ENCODE data around the gene MACROD2. TPM values are rescaled to one million over a fixed set of nuclear protein-coding genes. Genes with fewer than 3 reads are reported as not detected.

MACROD2 gene
- total RNA-seq, 1 donor from 2014 or later: not detected

DNA sequence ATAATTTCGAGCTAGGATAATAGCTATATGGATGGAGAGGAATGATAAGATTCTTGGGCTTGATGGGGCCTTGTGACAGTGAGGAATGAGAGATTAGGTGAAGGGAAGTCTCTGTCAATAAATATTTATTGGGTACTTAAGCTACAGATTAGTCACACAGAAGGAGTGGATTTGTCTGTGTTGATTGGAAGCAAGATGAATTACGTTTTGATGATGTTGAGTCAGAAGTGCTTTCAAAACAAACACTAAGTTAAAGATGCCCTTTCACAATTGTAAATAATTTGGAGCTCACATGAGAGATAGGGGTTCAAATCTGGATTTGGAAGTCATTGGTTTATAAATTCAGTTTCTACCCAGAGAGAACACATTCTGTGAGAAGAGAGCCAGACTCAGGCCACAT is 1743.7 kb downstream of the MACROD2 start:
- Mint-ChIP-seq H3K27me3 (ENCODE audit: insufficient read depth) (no peaks in the 10 kb centered on the region), H3K36me3 (ENCODE audit: low read depth) (no peaks in the 10 kb centered on the region), H3K4me3 (no peak overlapping the region), H3K9me3 (no peaks in the 10 kb centered on the region), H3K4me1 (ENCODE audit: low read depth) (no peaks in the 10 kb centered on the region), H3K27ac (no peak overlapping the region)
- no peak for DNase-seq (ENCODE audit: low spot score)
- intact Hi-C loops (cut with micrococcal nuclease): no loop called here

DNA sequence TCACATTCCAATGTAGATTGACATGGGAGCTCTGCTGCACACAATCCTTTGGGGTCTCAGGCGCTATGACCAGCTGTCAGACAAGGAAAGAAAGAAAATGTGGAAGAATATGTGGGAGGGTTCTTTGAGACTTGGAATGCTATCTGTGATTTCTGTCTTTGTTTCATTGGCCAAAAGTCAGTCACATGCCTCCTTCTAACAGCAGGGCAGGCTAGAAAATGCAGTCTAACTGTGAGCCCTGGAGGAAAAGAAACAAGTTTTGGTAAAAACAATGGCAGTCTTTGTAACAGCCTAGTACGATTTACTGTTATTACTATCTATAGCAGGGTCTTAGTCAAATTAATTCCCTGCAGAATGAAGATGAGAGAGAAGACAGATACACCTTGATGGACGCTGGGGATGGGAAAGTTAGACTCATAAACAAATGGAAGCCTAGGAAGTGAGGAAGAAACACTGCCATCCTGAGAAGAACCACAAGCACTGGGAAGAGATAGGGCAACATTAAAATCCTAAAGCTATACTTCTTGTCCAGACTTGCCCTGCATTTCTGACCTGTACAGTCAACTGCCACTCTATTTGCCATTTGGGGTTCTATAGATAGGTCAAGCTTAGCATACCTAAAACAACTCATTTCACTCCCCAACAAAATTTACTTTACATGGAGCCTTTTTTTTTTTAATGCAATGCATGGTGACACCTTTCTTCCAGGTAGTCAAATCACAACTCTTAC is 1744.9 kb downstream of the MACROD2 start:
- no peak for DNase-seq (ENCODE audit: low spot score)

DNA sequence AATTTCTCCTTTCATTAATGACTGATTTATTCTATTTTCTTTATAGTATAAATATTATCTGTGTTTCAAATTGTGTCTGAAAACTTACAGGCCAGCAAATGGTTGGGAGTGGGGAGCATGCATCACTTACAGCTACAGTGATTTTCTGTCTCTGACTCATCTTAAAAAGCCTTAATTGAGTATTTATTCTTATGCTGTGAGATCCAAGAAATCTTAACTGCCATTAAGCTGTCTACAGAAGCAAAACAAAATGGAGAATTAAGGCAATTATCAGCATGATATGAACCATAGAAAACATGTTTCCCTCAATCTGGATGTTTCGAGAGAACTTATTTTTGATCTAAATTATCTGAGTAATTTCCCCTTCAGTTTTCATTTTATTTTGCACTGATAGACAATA is 1746.8 kb downstream of the MACROD2 start:
- Mint-ChIP-seq H3K27me3 (ENCODE audit: insufficient read depth) (no peaks in the 10 kb centered on the region), H3K27ac (no peak overlapping the region), H3K36me3 (ENCODE audit: low read depth) (no peaks in the 10 kb centered on the region), H3K9me3 (peaks cover 6% of the 10 kb centered on the region), H3K4me1 (ENCODE audit: low read depth) (no peaks in the 10 kb centered on the region), H3K4me3 (no peak overlapping the region)
- intact Hi-C loops (cut with micrococcal nuclease): no loop called here
- DNase-seq (ENCODE audit: low spot score): no peak

More for the DNA sequence above, 1744.9 kb downstream of the MACROD2 start:
- Mint-ChIP-seq H3K27me3 (ENCODE audit: insufficient read depth) (no peaks in the 10 kb centered on the region), H3K9me3 (no peaks in the 10 kb centered on the region), H3K27ac (no peak overlapping the region), H3K36me3 (ENCODE audit: low read depth) (no peaks in the 10 kb centered on the region), H3K4me3 (no peak overlapping the region), H3K4me1 (ENCODE audit: low read depth) (no peaks in the 10 kb centered on the region)
- intact Hi-C loops (cut with micrococcal nuclease): no loop called here

DNA sequence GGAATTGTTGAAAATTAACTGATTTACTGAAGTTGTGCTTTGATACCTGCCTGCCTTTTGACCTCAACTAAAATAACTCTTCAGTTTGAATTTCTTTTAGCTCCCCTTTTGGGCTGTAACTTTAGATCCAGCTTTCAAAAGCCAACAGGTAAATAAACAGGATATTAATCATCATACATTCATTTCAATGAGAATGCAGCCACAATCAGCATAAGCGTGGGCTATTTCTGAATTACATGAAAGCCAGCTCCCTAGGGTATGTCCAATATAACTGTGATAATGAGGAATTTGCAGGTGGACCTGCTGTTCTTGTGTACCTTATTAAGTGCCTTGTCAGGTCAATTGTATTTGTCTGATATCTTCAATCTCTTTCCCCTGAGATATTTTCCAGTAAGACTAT is 1747.3 kb downstream of the MACROD2 start:
- H3K27ac Mint-ChIP-seq: no peak overlapping the region
- H3K36me3 Mint-ChIP-seq (ENCODE audit: low read depth): no peaks in the 10 kb centered on the region
- peaks cover 7% of the 10 kb centered on the region for H3K9me3 Mint-ChIP-seq
- H3K4me1 Mint-ChIP-seq (ENCODE audit: low read depth): no peaks in the 10 kb centered on the region
- H3K4me3 Mint-ChIP-seq: no peak overlapping the region
- intact Hi-C loops (cut with micrococcal nuclease): no loop called here
- no peak for DNase-seq (ENCODE audit: low spot score)
- no peaks in the 10 kb centered on the region for H3K27me3 Mint-ChIP-seq (ENCODE audit: insufficient read depth)

DNA sequence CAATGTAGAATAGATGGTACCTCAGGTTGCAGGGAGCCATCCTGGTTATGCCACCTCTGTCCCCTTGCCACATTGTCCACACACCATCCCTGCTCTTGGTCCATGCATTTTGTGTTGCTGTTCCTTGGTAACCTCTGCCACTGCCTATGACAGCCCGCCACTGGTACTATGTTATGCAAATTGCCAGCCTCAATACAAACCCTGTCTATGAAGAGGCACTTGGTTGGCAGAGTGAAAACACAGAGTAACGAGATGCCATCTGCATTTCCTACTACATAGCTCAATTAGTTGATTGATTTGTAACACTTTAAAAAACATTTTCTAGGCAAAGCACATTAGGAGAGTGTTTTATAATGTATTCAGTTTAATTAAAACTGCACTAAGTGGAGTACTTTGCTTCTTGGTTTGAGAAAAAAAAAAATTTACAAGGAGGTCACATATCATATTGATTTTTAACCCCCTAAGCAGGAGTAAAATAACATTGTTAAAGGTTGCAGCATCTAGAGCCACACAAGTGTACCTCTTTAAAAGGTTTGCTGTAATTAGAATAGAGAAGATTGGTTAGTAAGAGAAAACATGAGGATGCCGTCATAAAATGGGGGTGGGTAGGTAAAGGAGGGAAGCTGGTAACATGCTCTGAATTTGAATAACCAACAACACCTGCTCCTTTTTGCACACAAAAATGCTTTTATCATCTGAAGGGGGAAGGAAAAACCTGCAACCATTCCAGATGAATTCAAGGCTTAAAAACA is 1760.9 kb downstream of the MACROD2 start:
- intact Hi-C loops (cut with micrococcal nuclease): no loop called here
- Mint-ChIP-seq H3K36me3 (ENCODE audit: low read depth) (no peaks in the 10 kb centered on the region), H3K27ac (no peak overlapping the region), H3K4me1 (ENCODE audit: low read depth) (no peaks in the 10 kb centered on the region), H3K4me3 (no peak overlapping the region), H3K9me3 (no peaks in the 10 kb centered on the region), H3K27me3 (ENCODE audit: insufficient read depth) (no peaks in the 10 kb centered on the region)
- DNase-seq (ENCODE audit: low spot score): no peak

DNA sequence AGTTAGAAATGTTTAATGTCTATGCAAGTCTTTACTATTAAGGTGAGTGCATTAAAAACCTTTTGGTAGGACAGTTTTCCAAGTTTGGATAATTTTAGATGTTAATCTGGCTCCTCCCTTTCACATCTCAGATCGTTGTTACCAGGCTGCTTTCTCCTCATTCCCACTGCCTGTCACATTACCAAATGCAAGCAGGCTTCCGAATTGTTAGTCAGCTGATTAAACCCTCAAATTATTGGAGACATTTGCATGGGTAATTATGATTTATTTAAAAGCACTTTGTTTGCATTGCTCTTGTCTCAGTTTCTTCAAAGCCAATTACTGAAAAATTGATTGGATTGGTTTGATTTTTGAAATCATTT is 1761.4 kb downstream of the MACROD2 start:
- no peak overlapping the region for H3K27ac Mint-ChIP-seq
- no peak for DNase-seq (ENCODE audit: low spot score)
- H3K9me3 Mint-ChIP-seq: no peaks in the 10 kb centered on the region
- H3K4me1 Mint-ChIP-seq (ENCODE audit: low read depth): no peaks in the 10 kb centered on the region
- intact Hi-C loops (cut with micrococcal nuclease): no loop called here
- no peak overlapping the region for H3K4me3 Mint-ChIP-seq
- H3K36me3 Mint-ChIP-seq (ENCODE audit: low read depth): no peaks in the 10 kb centered on the region
- H3K27me3 Mint-ChIP-seq (ENCODE audit: insufficient read depth): no peaks in the 10 kb centered on the region

DNA sequence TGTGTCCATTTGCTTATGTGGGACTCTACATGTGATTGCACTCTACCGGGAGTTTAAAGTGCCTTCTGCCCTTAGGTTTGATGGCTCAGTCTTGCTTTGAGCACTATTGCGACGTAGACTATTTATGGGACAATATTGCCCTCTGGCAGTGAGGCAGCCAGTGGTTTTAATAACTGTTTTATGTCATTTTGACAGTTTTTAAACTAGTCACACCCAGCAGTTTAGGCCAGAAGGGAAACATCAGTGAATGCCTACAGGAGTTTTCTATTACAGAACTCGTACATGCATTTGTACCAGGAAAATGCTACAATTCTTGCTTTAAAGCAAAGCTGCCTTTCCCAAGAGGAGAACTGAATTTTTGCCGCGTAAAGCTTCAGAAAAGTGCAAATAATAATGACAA is 1764.3 kb downstream of the MACROD2 start:
- no peak overlapping the region for H3K27ac Mint-ChIP-seq
- no peak overlapping the region for H3K4me3 Mint-ChIP-seq
- peaks cover 4% of the 10 kb centered on the region for H3K9me3 Mint-ChIP-seq
- H3K4me1 Mint-ChIP-seq (ENCODE audit: low read depth): no peaks in the 10 kb centered on the region
- no peak for DNase-seq (ENCODE audit: low spot score)
- H3K36me3 Mint-ChIP-seq (ENCODE audit: low read depth): no peaks in the 10 kb centered on the region
- H3K27me3 Mint-ChIP-seq (ENCODE audit: insufficient read depth): no peaks in the 10 kb centered on the region
- intact Hi-C loops (cut with micrococcal nuclease): no loop called here

DNA sequence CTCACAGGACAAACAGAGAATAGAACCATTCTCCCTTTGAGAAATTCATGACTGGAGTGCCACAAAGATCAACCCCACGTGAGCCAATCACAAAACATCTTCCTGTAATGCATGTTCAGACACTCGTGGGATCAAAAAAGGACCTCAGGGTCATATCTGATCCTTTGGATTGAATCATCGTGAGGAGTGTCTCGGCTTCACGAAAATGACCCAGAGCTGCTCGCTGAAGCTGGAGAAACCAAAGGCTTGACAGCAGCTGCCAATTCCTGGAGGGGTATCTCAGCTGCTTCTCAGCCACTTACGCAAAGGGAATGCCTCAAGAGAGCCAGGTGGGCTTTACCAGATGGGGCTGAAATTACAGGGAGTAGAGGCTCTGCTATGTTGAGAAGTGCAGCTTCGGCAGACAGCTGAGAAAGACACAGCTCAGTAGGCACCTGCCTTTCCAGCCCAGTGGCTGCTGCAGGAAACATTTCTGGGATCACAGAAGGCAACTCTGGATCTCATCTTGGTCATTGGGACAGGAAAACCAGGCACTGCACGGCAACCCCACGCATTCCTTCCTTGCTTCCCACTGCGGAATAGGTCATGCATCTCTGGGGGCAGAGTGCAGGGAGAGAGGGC is 1764.8 kb downstream of the MACROD2 start:
- no peak overlapping the region for H3K27ac Mint-ChIP-seq
- no peak overlapping the region for H3K4me3 Mint-ChIP-seq
- H3K9me3 Mint-ChIP-seq: peaks cover 4% of the 10 kb centered on the region
- H3K27me3 Mint-ChIP-seq (ENCODE audit: insufficient read depth): no peaks in the 10 kb centered on the region
- DNase-seq (ENCODE audit: low spot score): no peak
- no peaks in the 10 kb centered on the region for H3K4me1 Mint-ChIP-seq (ENCODE audit: low read depth)
- intact Hi-C loops (cut with micrococcal nuclease): no loop called here
- H3K36me3 Mint-ChIP-seq (ENCODE audit: low read depth): no peaks in the 10 kb centered on the region

DNA sequence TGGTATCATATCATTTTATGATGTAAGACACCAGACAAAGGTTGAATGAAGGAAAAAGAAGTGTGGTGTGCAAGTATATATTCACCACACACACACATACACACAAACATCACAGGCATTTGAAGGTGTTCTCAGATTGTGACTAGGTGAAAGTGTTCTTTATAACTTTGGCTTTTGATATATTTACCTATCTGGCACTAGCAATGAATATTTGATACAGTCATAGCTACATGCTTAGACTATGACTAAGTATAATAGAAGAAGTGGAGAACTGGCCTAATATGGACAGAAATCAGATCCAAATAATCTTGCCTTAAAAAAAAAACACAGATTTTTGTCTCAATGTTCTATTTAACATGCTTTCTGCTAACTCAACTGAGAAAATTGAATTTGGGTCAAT is 1768.0 kb downstream of the MACROD2 start:
- intact Hi-C loops (cut with micrococcal nuclease): no loop called here
- no peak overlapping the region for H3K27ac Mint-ChIP-seq

DNA sequence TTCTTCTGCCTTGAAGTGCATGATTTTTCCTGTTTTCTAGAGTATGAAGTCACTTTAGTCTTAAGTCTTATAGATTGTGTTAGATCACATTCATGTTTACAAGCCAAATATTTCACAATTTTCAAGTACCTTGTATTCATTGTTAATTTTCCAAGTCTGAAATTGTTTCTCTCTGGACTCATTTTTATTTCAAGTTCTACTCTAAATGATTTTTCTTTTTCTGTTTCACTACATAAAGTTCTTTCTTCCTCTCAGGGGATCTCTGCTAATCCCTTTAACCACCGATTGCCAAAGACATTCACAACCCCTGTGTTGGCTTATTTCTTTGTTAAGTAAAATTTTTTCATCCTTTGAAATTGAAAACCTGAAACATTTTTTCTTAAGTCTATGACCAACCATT is 1772.3 kb downstream of the MACROD2 start:
- no peaks in the 10 kb centered on the region for H3K36me3 Mint-ChIP-seq (ENCODE audit: low read depth)
- H3K4me3 Mint-ChIP-seq: no peak overlapping the region
- DNase-seq (ENCODE audit: low spot score): no peak
- no peaks in the 10 kb centered on the region for H3K27me3 Mint-ChIP-seq (ENCODE audit: insufficient read depth)
- intact Hi-C loops (cut with micrococcal nuclease): no loop called here
- no peaks in the 10 kb centered on the region for H3K4me1 Mint-ChIP-seq (ENCODE audit: low read depth)
- H3K27ac Mint-ChIP-seq: no peak overlapping the region
- peaks cover 9% of the 10 kb centered on the region for H3K9me3 Mint-ChIP-seq

More for the DNA sequence above, 1768.0 kb downstream of the MACROD2 start:
- H3K4me3 Mint-ChIP-seq: no peak overlapping the region
- no peak for DNase-seq (ENCODE audit: low spot score)
- H3K9me3 Mint-ChIP-seq: peaks cover 4% of the 10 kb centered on the region
- H3K4me1 Mint-ChIP-seq (ENCODE audit: low read depth): no peaks in the 10 kb centered on the region
- H3K36me3 Mint-ChIP-seq (ENCODE audit: low read depth): no peaks in the 10 kb centered on the region
- no peaks in the 10 kb centered on the region for H3K27me3 Mint-ChIP-seq (ENCODE audit: insufficient read depth)

DNA sequence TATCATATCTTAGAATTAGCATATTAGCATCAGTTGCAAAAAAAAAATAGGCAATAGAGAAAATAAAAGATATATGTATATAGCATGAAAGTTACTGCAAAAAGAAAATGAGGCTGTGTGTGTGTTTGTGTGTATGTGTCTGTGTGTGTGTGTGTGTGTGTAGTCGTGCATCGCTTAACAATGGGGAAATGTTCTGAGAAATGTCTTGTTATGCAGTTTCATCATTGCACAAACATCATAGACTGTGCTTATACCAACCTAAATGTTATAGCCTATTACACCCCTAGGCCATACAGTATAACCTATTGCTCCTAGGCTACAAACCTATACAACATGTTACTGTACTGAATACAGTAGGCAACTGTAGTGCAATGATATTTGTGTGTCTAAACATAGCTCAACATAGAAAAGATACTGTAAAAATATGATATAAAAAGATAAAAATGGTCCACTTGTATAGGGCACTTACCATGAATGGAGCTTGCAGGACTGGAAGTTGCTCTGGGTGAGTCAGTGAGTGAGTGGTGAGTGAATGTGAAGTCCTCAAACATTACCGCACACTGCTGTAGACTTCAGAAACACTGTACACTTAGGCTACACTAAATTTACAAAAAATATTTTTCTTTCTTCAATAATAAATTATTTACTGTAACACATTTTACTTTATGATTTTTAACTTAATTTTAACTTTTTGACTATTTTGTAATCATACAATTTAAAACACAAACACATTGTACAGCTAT is 1772.9 kb downstream of the MACROD2 start:
- Mint-ChIP-seq H3K4me3 (no peak overlapping the region), H3K36me3 (ENCODE audit: low read depth) (no peaks in the 10 kb centered on the region), H3K4me1 (ENCODE audit: low read depth) (no peaks in the 10 kb centered on the region), H3K27ac (no peak overlapping the region), H3K9me3 (peaks cover 9% of the 10 kb centered on the region), H3K27me3 (ENCODE audit: insufficient read depth) (no peaks in the 10 kb centered on the region)
- intact Hi-C loops (cut with micrococcal nuclease): no loop called here
- DNase-seq (ENCODE audit: low spot score): no peak

DNA sequence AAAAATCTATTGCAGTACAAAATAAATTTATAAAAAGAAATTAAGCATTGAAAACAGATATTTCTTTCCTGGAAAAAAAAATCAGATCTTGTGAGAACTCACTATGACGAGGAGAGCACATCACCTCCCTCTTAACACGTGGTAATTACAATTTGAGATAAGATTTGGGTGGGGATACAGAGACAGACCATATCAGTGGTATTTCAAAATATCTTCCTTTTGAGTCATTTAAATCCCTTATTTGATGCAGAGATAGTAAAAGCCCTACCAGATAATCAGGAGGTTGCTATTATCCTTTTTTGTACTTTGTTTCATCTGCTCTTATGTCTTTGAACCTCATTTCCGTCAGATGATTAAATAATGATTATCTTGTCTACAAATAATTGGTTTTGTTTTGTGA is 1777.5 kb downstream of the MACROD2 start:
- intact Hi-C loops (cut with micrococcal nuclease): no loop called here
- no peaks in the 10 kb centered on the region for H3K4me1 Mint-ChIP-seq (ENCODE audit: low read depth)
- DNase-seq (ENCODE audit: low spot score): no peak
- no peak overlapping the region for H3K27ac Mint-ChIP-seq
- H3K9me3 Mint-ChIP-seq: peaks cover 6% of the 10 kb centered on the region
- H3K27me3 Mint-ChIP-seq (ENCODE audit: insufficient read depth): no peaks in the 10 kb centered on the region
- no peak overlapping the region for H3K4me3 Mint-ChIP-seq
- no peaks in the 10 kb centered on the region for H3K36me3 Mint-ChIP-seq (ENCODE audit: low read depth)

DNA sequence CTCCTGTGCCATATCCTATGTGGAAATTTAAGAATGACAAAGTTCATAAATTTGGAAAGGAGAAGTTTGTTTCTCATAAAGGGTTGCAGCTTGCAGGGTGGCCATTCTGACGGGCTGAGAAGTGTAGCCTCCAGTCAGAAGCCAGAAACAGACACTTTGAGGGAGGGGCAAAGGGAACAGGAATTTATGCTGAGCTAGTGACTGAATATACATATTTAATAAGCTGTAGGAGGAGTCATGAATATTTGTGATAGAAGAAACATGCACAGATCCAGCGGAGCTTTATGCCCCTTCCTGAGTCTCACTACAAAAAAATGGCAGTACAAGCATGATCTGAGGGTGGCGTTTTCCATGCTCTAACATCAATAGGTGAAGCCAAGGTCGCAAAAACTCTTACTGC is 1779.6 kb downstream of the MACROD2 start:
- intact Hi-C loops (cut with micrococcal nuclease): no loop called here
- peaks cover 6% of the 10 kb centered on the region for H3K9me3 Mint-ChIP-seq
- H3K27ac Mint-ChIP-seq: no peak overlapping the region
- no peaks in the 10 kb centered on the region for H3K27me3 Mint-ChIP-seq (ENCODE audit: insufficient read depth)
- no peaks in the 10 kb centered on the region for H3K36me3 Mint-ChIP-seq (ENCODE audit: low read depth)
- DNase-seq (ENCODE audit: low spot score): no peak
- H3K4me1 Mint-ChIP-seq (ENCODE audit: low read depth): no peaks in the 10 kb centered on the region
- no peak overlapping the region for H3K4me3 Mint-ChIP-seq
